Cardiac muscle cell (in vitro differentiated cells and primary cell): Measurements from ENCODE around the gene ZPR1. TPM values are rescaled to one million over a fixed set of nuclear protein-coding genes. Genes with fewer than 3 reads are reported as not detected.

Experiments
- DNase-seq, 2 donors: peaks; one replicate each; pipeline versions ENCODE4 v3.0.0 to v3.0.0-alpha.2; 2010 to 2017; ENCODE audit warnings: low read depth in 1 of 2, low spot score in 1 of 2
- H3K27ac ChIP-seq: fragments of 200-600 bp; sonication (generic); 2 replicates; pipeline ENCODE4 v1.5.1; 2016
- H3K27me3 ChIP-seq: fragments of 200-600 bp; sonication (generic); 2 replicates; pipeline ENCODE4 v1.6.0; 2016; ENCODE audit warnings: control low read depth
- H3K36me3 ChIP-seq: fragments of 200-600 bp; sonication (generic); 2 replicates; pipeline ENCODE4 v1.5.1; 2016; ENCODE audit warnings: control low read depth
- H3K4me1 ChIP-seq: fragments of 200-600 bp; sonication (generic); 2 replicates; pipeline ENCODE4 v1.8.1; 2017; ENCODE audit warnings: low read depth, mild to moderate bottlenecking, mixed run types
- H3K4me3 ChIP-seq: fragments of 200-600 bp; sonication (generic); 2 replicates; pipeline ENCODE4 v1.5.1; 2016; ENCODE audit warnings: mild to moderate bottlenecking
- H3K9me3 ChIP-seq: fragments of 200-600 bp; sonication (generic); 2 replicates; pipeline ENCODE4 v1.5.1; 2017; ENCODE audit warnings: low read depth, mild to moderate bottlenecking, control low read depth
- polyA plus RNA-seq: library from polyadenylated mRNA; unstranded; fragments of >200 nt; fragmentation: Nextera tagmentation; extraction: Ambion mirVana; gene quantifications from 2 replicates; pipeline ENCODE4 v1.2.1, GENCODE V29; 2016
- total RNA-seq: library from RNA; depleted of rRNA; stranded (reverse); fragments of >200 nt; gene quantifications from 2 replicates; pipeline ENCODE4 v1.2.3, GENCODE V29; 2016
- TF ChIP-seq, protein P1 (sequence below): IDR thresholded peaks from 2 replicates; pipeline ENCODE4 v1.5.1; 2012; ENCODE audit warnings: low read depth, mild to moderate bottlenecking, low read length

ZPR1 gene
- total and polyA plus RNA-seq, 2 experiments from 2014 or later, result 21.4 to 43.9 TPM

GRCh38 chr11:116814502-116814901 is 26.7 kb upstream of the ZPR1 start:
- H3K4me1 ChIP-seq, result no peaks in the 10 kb centered on the region
- no peaks in the 10 kb centered on the region for H3K36me3 ChIP-seq
- no peak overlapping the region for H3K27ac ChIP-seq
- no peaks in the 10 kb centered on the region for H3K9me3 ChIP-seq
- TF ChIP-seq, protein P1, sequence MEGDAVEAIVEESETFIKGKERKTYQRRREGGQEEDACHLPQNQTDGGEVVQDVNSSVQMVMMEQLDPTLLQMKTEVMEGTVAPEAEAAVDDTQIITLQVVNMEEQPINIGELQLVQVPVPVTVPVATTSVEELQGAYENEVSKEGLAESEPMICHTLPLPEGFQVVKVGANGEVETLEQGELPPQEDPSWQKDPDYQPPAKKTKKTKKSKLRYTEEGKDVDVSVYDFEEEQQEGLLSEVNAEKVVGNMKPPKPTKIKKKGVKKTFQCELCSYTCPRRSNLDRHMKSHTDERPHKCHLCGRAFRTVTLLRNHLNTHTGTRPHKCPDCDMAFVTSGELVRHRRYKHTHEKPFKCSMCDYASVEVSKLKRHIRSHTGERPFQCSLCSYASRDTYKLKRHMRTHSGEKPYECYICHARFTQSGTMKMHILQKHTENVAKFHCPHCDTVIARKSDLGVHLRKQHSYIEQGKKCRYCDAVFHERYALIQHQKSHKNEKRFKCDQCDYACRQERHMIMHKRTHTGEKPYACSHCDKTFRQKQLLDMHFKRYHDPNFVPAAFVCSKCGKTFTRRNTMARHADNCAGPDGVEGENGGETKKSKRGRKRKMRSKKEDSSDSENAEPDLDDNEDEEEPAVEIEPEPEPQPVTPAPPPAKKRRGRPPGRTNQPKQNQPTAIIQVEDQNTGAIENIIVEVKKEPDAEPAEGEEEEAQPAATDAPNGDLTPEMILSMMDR, result no peak
- DNase-seq, result no peak
- H3K27me3 ChIP-seq, result no peaks in the 10 kb centered on the region
- no peak overlapping the region for H3K4me3 ChIP-seq

- Histone ChIP-seq H3K4me1 (no peaks in the 10 kb centered on the region), H3K36me3 (no peaks in the 10 kb centered on the region), H3K27ac (no peak overlapping the region), H3K9me3 (no peaks in the 10 kb centered on the region), H3K4me3 (no peak overlapping the region), H3K27me3 (no peaks in the 10 kb centered on the region)
- TF ChIP-seq, protein P1, result no peak
- no peak for DNase-seq
Observed at GRCh38 chr11:116813781-116814471, 26.1 kb upstream of the ZPR1 start.

GRCh38 chr11:116813170-116813569 is 25.3 kb upstream of the ZPR1 start:
- TF ChIP-seq, protein P1, result no peak
- DNase-seq, result no peak
- no peaks in the 10 kb centered on the region for H3K4me1 ChIP-seq
- H3K9me3 ChIP-seq, result no peaks in the 10 kb centered on the region
- no peaks in the 10 kb centered on the region for H3K27me3 ChIP-seq
- H3K27ac ChIP-seq, result no peak overlapping the region
- no peaks in the 10 kb centered on the region for H3K36me3 ChIP-seq
- H3K4me3 ChIP-seq, result no peak overlapping the region

GRCh38 chr11:116812109-116812508 is 24.3 kb upstream of the ZPR1 start:
- H3K36me3 ChIP-seq, result no peaks in the 10 kb centered on the region
- TF ChIP-seq, protein P1, result no peak
- no peak overlapping the region for H3K4me3 ChIP-seq
- H3K9me3 ChIP-seq, result no peaks in the 10 kb centered on the region
- no peak overlapping the region for H3K27ac ChIP-seq
- no peaks in the 10 kb centered on the region for H3K4me1 ChIP-seq
- H3K27me3 ChIP-seq, result no peaks in the 10 kb centered on the region
- DNase-seq, result no peak

GRCh38 chr11:116811194-116811593 is 23.4 kb upstream of the ZPR1 start:
- Histone ChIP-seq H3K4me1 (no peaks in the 10 kb centered on the region), H3K9me3 (no peaks in the 10 kb centered on the region), H3K4me3 (no peak overlapping the region), H3K36me3 (no peaks in the 10 kb centered on the region), H3K27ac (no peak overlapping the region), H3K27me3 (no peaks in the 10 kb centered on the region)
- DNase-seq, result no peak
- TF ChIP-seq, protein P1, result no peak
